ENCODE results near the gene PSMD11.

GRCh38 chr17:32520104-32520701 is 75.9 kb downstream of the PSMD11 start:
- no peak for TF ChIP-seq ZNF274 (IDR thresholded peaks at IDR 0.05; ENCODE audit: low read depth, low read length)
- TF ChIP-seq SUZ12 (IDR thresholded peaks at IDR 0.05; ENCODE audit: extremely low read depth, insufficient read depth, insufficient read length) = no peak
- no peak for TF ChIP-seq YY1 (IDR thresholded peaks at IDR 0.05; ENCODE audit: insufficient read depth, insufficient read length)

Measured in NT2/D1 (cell line).